Neural progenitor cell (in vitro differentiated cells): ENCODE data around the gene BOLA3. TPM values are rescaled to one million over a fixed set of nuclear protein-coding genes. Genes with fewer than 3 reads are reported as not detected.

Experiments used
- DNase-seq: peaks from one replicate; pipeline ENCODE4 v3.0.0-alpha.2; 2016; ENCODE audit warnings: low spot score
- H2AFZ ChIP-seq: fragments of 200-600 bp; sonication (generic); replicated peaks from 2 replicates; pipeline ENCODE4 v1.6.1; 2016; ENCODE audit warnings: antibody characterized with exemption
- H3F3A ChIP-seq: fragments of 200-600 bp; sonication (generic); 2 replicates; pipeline ENCODE4 v1.6.1; 2016; ENCODE audit warnings: antibody characterized with exemption, low read depth
- H3K27ac ChIP-seq: fragments of 200-600 bp; sonication (generic); 2 replicates; pipeline ENCODE4 v1.5.1; 2016; ENCODE audit warnings: mild to moderate bottlenecking
- H3K27me3 ChIP-seq: fragments of 200-600 bp; sonication (generic); 2 replicates; pipeline ENCODE4 v1.6.1; 2016; ENCODE audit warnings: mild to moderate bottlenecking, moderate library complexity
- H3K36me3 ChIP-seq: fragments of 200-600 bp; sonication (generic); 2 replicates; pipeline ENCODE4 v1.5.1; 2016
- H3K4me1 ChIP-seq: fragments of 200-600 bp; sonication (generic); 2 replicates; pipeline ENCODE4 v1.6.1; 2016; ENCODE audit warnings: mixed run types
- H3K4me2 ChIP-seq: fragments of 200-600 bp; sonication (generic); 2 replicates; pipeline ENCODE4 v1.6.1; 2016
- H3K4me3 ChIP-seq: fragments of 200-600 bp; sonication (generic); 2 replicates; pipeline ENCODE4 v1.5.1; 2016
- H3K79me2 ChIP-seq: fragments of 200-600 bp; sonication (generic); 2 replicates; pipeline ENCODE4 v1.6.1; 2016; ENCODE audit warnings: low read depth
- H3K9ac ChIP-seq: fragments of 200-600 bp; sonication (generic); 2 replicates; pipeline ENCODE4 v1.6.1; 2016
- H3K9me3 ChIP-seq: fragments of 200-600 bp; sonication (generic); 2 replicates; pipeline ENCODE4 v1.5.1; 2016; ENCODE audit warnings: low read depth
- H4K20me1 ChIP-seq: fragments of 200-600 bp; sonication (generic); 2 replicates; pipeline ENCODE4 v1.6.1; 2016; ENCODE audit warnings: low read depth
- H3K27ac Mint-ChIP-seq: 3 replicates; pipeline ENCODE4 v1.8.0; 2021; ENCODE audit warnings: mixed read lengths
- H3K27me3 Mint-ChIP-seq: 2 replicates; pipeline ENCODE4 v1.8.0; 2022; ENCODE audit warnings: low read depth, mild to moderate bottlenecking, inconsistent platforms, moderate library complexity, mixed read lengths; ENCODE audit not compliant: insufficient read depth
- H3K36me3 Mint-ChIP-seq: 3 replicates; pipeline ENCODE4 v1.8.0; 2021; ENCODE audit warnings: mixed read lengths
- H3K4me1 Mint-ChIP-seq: 3 replicates; pipeline ENCODE4 v1.8.0; 2021; ENCODE audit warnings: mixed read lengths
- H3K4me3 Mint-ChIP-seq: 3 replicates; pipeline ENCODE4 v1.8.0; 2021; ENCODE audit warnings: mild to moderate bottlenecking, moderate library complexity, mixed read lengths
- H3K9me3 Mint-ChIP-seq: 3 replicates; pipeline ENCODE4 v1.8.0; 2020; ENCODE audit warnings: mixed read lengths
- CTCF ChIP-seq: fragments of 200-600 bp; sonication (generic); IDR thresholded peaks from 2 replicates; pipeline ENCODE4 v1.5.1; 2017; ENCODE audit warnings: antibody characterized with exemption, mild to moderate bottlenecking
- EZH2 ChIP-seq: fragments of 200-600 bp; sonication (generic); IDR thresholded peaks from 2 replicates; pipeline ENCODE4 v1.6.1; 2017; ENCODE audit warnings: antibody characterized with exemption, mild to moderate bottlenecking, moderate library complexity
- EZH2phosphoT487 ChIP-seq: fragments of 200-600 bp; sonication (generic); IDR thresholded peaks from 2 replicates; pipeline ENCODE4 v1.6.1; 2017; ENCODE audit warnings: antibody characterized with exemption
- total RNA-seq: library from RNA; depleted of rRNA; stranded (reverse); fragments of >200 nt; gene quantifications from 2 replicates; pipeline ENCODE4 v1.2.3, GENCODE V29; 2015; ENCODE audit warnings: low replicate concordance

Gene BOLA3
- total RNA-seq, 1 donor from 2014 or later = 76.5 TPM

- Mint-ChIP-seq H3K27ac (peak within 1 kb of the TSS; percentile 84), H3K4me1 (peaks cover 8% of the 10 kb centered on the region), H3K27me3 (peaks cover 2% of the 10 kb centered on the region), H3K9me3 (peaks cover 18% of the 10 kb centered on the region), H3K4me3 (peak within 1 kb of the TSS; percentile 96), H3K36me3 (peaks cover 17% of the 10 kb centered on the region)
- Histone ChIP-seq H3K4me1 (peaks cover 7% of the 10 kb centered on the region), H3K27ac (peak within 1 kb of the TSS; percentile 97), H3K4me2 (peak within 1 kb of the TSS; percentile 88), H3F3A (peaks cover 12% of the 10 kb centered on the region), H4K20me1 (peaks cover 25% of the 10 kb centered on the region), H3K79me2 (peaks cover 51% of the 10 kb centered on the region), H3K9me3 (peaks cover 10% of the 10 kb centered on the region), H3K9ac (peak within 1 kb of the TSS; percentile 93), H3K4me3 (peak within 1 kb of the TSS; percentile 79), H2AFZ (peak within 1 kb of the TSS; percentile 54), H3K27me3 (no peaks in the 10 kb centered on the region), H3K36me3 (peaks cover 7% of the 10 kb centered on the region)
- peak; percentile 100 for DNase-seq
- no peak for TF ChIP-seq EZH2
These were observed 30.7 kb upstream of the BOLA3 start, which contains the start of gene MOB1A for GRCh38 chr2:74178211-74179062. TSS of gene MOB1A (minus strand) at chr2:74178879. CDS start at chr2:74178674, 205 bp downstream.

- TF ChIP-seq EZH2phosphoT487 = no peak
- TF ChIP-seq CTCF = no peak
- no peak for TF ChIP-seq EZH2
- peak overlapping the region; percentile 96 for H3K4me3 Mint-ChIP-seq
These were observed 30.0 kb upstream of the BOLA3 start for GRCh38 chr2:74177696-74178095.

DNA sequence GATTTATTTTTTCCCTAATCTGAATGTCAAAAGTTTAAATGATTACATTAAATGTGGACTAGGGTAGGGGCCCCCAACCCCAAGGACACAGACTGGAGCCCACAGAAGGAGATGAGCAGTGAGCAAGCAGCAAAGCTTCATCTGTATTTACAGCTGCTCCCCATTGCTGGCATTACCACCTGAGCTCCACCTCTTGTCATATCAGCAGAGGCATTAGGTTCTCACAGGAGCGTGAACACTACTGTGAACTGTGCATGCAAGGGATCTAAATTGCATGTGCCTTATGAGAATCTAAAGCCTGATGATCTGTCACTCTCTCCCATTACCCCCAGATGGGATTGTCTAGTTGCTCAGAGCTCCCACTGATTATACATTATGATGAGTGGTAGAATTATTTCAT, 27.2 kb upstream of the BOLA3 start:
- Histone ChIP-seq H3K9ac (no peak overlapping the region), H3K4me3 (no peak overlapping the region), H4K20me1 (peaks cover 30% of the 10 kb centered on the region), H3K27ac (no peak overlapping the region), H3K9me3 (peaks cover 10% of the 10 kb centered on the region), H3K36me3 (peaks cover 8% of the 10 kb centered on the region), H3K27me3 (no peaks in the 10 kb centered on the region), H2AFZ (no peak overlapping the region), H3K4me2 (no peak overlapping the region), H3F3A (peaks cover 6% of the 10 kb centered on the region), H3K79me2 (peaks cover 83% of the 10 kb centered on the region), H3K4me1 (peaks cover 7% of the 10 kb centered on the region)
- DNase-seq = no peak
- Mint-ChIP-seq H3K4me3 (no peak overlapping the region), H3K4me1 (peaks cover 8% of the 10 kb centered on the region), H3K27ac (no peak overlapping the region), H3K36me3 (peaks cover 27% of the 10 kb centered on the region), H3K27me3 (peaks cover 2% of the 10 kb centered on the region), H3K9me3 (peaks cover 18% of the 10 kb centered on the region)
- TF ChIP-seq EZH2phosphoT487 (no peak), CTCF (no peak), EZH2 (no peak)

More at GRCh38 chr2:74177696-74178095, 30.0 kb upstream of the BOLA3 start:
- Histone ChIP-seq H3K27ac (no peak overlapping the region), H3K36me3 (peaks cover 7% of the 10 kb centered on the region), H3K79me2 (peaks cover 59% of the 10 kb centered on the region), H4K20me1 (peaks cover 30% of the 10 kb centered on the region), H3K4me1 (peaks cover 7% of the 10 kb centered on the region), H3K4me2 (peak overlapping the region; percentile 88), H3K4me3 (peak overlapping the region; percentile 79), H3K9me3 (peaks cover 10% of the 10 kb centered on the region), H2AFZ (no peak overlapping the region), H3K27me3 (no peaks in the 10 kb centered on the region), H3F3A (peaks cover 12% of the 10 kb centered on the region), H3K9ac (peak overlapping the region; percentile 93)
- Mint-ChIP-seq H3K9me3 (peaks cover 18% of the 10 kb centered on the region), H3K4me1 (peaks cover 8% of the 10 kb centered on the region), H3K27me3 (peaks cover 2% of the 10 kb centered on the region), H3K27ac (peak overlapping the region; percentile 84), H3K36me3 (peaks cover 17% of the 10 kb centered on the region)
- no peak for DNase-seq

- Mint-ChIP-seq H3K4me3 (no peak overlapping the region), H3K9me3 (no peaks in the 10 kb centered on the region), H3K27me3 (peaks cover 2% of the 10 kb centered on the region), H3K27ac (no peak overlapping the region), H3K36me3 (peaks cover 43% of the 10 kb centered on the region), H3K4me1 (no peaks in the 10 kb centered on the region)
- TF ChIP-seq EZH2phosphoT487 (no peak), EZH2 (no peak)
- no peak overlapping the region for H3K9ac ChIP-seq
- H3K27me3 ChIP-seq = no peaks in the 10 kb centered on the region
- H4K20me1 ChIP-seq = peaks cover 10% of the 10 kb centered on the region
- no peaks in the 10 kb centered on the region for H3K9me3 ChIP-seq
- H3K79me2 ChIP-seq = peaks cover 64% of the 10 kb centered on the region
- H2AFZ ChIP-seq = no peak overlapping the region
- peaks cover 8% of the 10 kb centered on the region for H3F3A ChIP-seq
- H3K4me1 ChIP-seq = no peaks in the 10 kb centered on the region
- no peak overlapping the region for H3K27ac ChIP-seq
- no peak overlapping the region for H3K4me2 ChIP-seq
- H3K4me3 ChIP-seq = no peak overlapping the region
- no peak for DNase-seq
- peaks cover 39% of the 10 kb centered on the region for H3K36me3 ChIP-seq
These were observed 21.0 kb upstream of the BOLA3 start for GRCh38 chr2:74168739-74169138.
